ENCODE measurements around the gene KDM1A. TPM values are rescaled to one million over a fixed set of nuclear protein-coding genes. Genes with fewer than 3 reads are reported as not detected.

The KDM1A gene
- total RNA-seq, 1 donor from 2014 or later = 103 TPM

DNA sequence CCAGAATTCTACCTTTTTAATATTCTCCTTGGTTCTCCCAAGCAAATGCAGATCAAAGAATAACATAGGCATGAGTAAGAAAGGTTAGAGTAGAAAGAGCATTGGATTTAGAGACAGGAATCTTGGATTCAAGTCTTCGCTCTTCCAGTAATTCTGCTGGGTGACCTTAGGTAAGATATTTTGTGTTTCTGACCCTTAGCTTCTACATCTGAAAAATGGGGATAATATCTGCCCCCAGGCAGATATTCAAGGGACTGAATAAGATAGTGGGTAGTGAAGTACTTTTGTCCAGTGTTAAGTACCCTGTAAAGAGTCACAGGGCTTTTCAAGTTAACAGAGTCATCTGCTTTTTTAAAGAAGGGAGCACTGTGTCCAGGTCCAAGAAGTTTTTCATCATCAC is 70.8 kb downstream of the KDM1A start:
- TF ChIP-seq, protein P1, sequence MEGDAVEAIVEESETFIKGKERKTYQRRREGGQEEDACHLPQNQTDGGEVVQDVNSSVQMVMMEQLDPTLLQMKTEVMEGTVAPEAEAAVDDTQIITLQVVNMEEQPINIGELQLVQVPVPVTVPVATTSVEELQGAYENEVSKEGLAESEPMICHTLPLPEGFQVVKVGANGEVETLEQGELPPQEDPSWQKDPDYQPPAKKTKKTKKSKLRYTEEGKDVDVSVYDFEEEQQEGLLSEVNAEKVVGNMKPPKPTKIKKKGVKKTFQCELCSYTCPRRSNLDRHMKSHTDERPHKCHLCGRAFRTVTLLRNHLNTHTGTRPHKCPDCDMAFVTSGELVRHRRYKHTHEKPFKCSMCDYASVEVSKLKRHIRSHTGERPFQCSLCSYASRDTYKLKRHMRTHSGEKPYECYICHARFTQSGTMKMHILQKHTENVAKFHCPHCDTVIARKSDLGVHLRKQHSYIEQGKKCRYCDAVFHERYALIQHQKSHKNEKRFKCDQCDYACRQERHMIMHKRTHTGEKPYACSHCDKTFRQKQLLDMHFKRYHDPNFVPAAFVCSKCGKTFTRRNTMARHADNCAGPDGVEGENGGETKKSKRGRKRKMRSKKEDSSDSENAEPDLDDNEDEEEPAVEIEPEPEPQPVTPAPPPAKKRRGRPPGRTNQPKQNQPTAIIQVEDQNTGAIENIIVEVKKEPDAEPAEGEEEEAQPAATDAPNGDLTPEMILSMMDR (IDR thresholded peaks at IDR 0.05) = no peak
- Mint-ChIP-seq H3K9me3 (ENCODE audit: unreplicated experiment) (no peaks in the 10 kb centered on the region), H3K27ac (ENCODE audit: unreplicated experiment) (no peak overlapping the region), H3K27me3 (ENCODE audit: unreplicated experiment) (no peaks in the 10 kb centered on the region), H3K36me3 (ENCODE audit: unreplicated experiment) (peaks cover 47% of the 10 kb centered on the region), H3K4me1 (ENCODE audit: unreplicated experiment) (no peaks in the 10 kb centered on the region), H3K4me3 (ENCODE audit: unreplicated experiment) (no peak overlapping the region)
- no peak for DNase-seq (ENCODE audit: extremely low spot score, unreplicated experiment)

DNA sequence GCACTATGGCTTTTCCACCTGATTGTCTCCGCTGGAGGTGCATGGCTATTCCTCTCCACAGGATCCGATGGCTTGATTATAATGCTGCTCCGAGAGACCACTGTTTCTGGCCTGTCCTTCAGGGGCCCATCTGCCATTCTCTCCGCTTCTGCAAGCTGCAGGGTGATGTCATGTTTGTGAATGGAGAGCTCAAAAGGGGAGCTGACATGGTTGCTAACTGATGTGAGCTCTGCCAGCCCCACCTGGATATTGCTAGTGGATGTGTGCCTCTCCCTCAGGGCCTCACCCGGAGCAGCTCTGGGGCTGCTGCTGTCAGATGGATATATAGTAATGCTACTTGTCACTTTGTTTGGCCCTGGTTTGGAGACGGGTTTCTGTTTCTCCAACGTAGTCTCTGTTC is 72.3 kb downstream of the KDM1A start:
- Mint-ChIP-seq H3K27me3 (ENCODE audit: unreplicated experiment) (no peaks in the 10 kb centered on the region), H3K4me3 (ENCODE audit: unreplicated experiment) (no peak overlapping the region), H3K9me3 (ENCODE audit: unreplicated experiment) (no peaks in the 10 kb centered on the region), H3K36me3 (ENCODE audit: unreplicated experiment) (peaks cover 43% of the 10 kb centered on the region), H3K27ac (ENCODE audit: unreplicated experiment) (no peak overlapping the region), H3K4me1 (ENCODE audit: unreplicated experiment) (peaks cover 4% of the 10 kb centered on the region)
- TF ChIP-seq, protein P1 (IDR thresholded peaks at IDR 0.05) = no peak
- no peak for DNase-seq (ENCODE audit: extremely low spot score, unreplicated experiment)

DNA sequence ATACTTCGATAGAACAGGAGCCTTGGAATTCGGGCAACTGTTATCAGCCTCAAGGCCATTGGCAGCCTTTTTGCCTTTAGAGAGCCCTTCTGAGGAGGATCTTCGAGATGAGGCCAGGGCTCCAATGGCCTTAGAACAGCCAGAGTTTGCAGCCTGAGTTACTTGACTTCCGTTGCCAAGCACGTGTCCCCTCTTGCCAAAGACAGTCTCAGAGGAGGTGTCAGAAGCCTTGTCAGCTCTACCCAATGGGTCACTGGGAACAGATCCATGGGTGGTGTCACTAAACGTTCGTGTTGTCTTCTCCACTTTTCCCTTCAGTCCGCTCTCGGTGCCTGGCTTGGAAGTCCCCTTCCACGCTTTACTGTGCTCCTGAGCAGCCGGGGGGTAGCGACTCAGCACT is 73.2 kb downstream of the KDM1A start:
- peaks cover 34% of the 10 kb centered on the region for H3K36me3 Mint-ChIP-seq (ENCODE audit: unreplicated experiment)

DNA sequence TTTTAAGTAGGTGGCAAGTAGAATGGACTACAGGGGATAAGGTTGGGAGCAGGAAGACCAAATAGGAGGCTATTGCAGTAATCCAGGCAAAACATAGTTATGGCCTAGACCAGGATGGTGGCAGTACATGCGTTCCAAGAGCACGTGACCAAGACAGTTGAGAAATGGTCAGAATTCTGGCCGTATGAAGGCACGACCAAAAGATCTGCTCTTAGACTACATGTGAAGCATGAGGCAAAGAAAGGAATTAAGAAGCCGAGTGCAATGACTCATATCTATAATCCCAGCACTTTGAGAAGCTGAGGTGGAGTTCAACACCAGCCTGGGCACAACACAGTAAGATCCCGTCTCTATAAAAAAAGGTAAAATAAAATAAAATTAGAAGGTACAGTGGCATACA is 78.0 kb downstream of the KDM1A start:
- no peak for DNase-seq (ENCODE audit: extremely low spot score, unreplicated experiment)
- H3K4me3 Mint-ChIP-seq (ENCODE audit: unreplicated experiment) = no peak overlapping the region
- H3K27ac Mint-ChIP-seq (ENCODE audit: unreplicated experiment) = no peak overlapping the region
- H3K36me3 Mint-ChIP-seq (ENCODE audit: unreplicated experiment) = peaks cover 20% of the 10 kb centered on the region
- TF ChIP-seq, protein P1 (IDR thresholded peaks at IDR 0.05) = no peak
- H3K4me1 Mint-ChIP-seq (ENCODE audit: unreplicated experiment) = peaks cover 51% of the 10 kb centered on the region
- no peaks in the 10 kb centered on the region for H3K9me3 Mint-ChIP-seq (ENCODE audit: unreplicated experiment)
- no peaks in the 10 kb centered on the region for H3K27me3 Mint-ChIP-seq (ENCODE audit: unreplicated experiment)

More for the DNA sequence above, 73.2 kb downstream of the KDM1A start:
- H3K4me3 Mint-ChIP-seq (ENCODE audit: unreplicated experiment) = no peak overlapping the region
- DNase-seq (ENCODE audit: extremely low spot score, unreplicated experiment) = no peak
- H3K27ac Mint-ChIP-seq (ENCODE audit: unreplicated experiment) = no peak overlapping the region
- no peaks in the 10 kb centered on the region for H3K27me3 Mint-ChIP-seq (ENCODE audit: unreplicated experiment)
- TF ChIP-seq, protein P1 (IDR thresholded peaks at IDR 0.05) = no peak
- H3K4me1 Mint-ChIP-seq (ENCODE audit: unreplicated experiment) = peaks cover 4% of the 10 kb centered on the region
- no peaks in the 10 kb centered on the region for H3K9me3 Mint-ChIP-seq (ENCODE audit: unreplicated experiment)

DNA sequence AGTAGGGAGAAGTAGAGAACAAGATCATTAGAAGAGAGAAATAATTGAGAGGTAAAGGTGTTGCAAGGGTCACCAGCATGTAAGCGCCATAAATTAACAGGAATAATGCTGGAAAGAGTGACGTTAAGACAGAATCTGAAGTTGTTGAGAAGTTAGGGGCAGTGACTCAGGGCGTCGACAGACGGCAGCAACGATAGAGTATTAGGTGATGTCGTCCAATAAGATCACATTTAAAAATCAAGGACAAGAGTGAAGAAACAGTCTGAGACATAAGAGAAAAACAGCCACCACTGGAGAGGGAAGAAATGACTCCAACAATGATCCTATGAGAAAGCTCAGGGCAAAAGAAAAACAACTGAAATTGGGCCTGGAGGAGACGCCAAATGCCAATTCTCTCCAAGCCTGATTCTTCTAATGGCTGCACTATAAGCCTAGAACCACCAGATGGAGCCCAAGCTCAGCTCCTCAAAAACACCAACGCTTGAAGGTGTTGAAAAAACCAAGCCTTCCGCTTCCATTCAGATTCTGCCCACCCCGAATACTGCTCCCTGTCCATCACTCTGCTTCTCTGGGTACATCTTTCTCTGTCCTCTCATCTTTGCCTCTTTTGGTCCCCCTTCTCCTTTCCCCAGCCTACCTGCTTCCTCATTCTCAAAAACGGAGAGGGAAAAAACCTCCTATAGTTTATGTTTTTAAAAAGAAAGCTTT is 79.3 kb downstream of the KDM1A start:
- Mint-ChIP-seq H3K4me3 (ENCODE audit: unreplicated experiment) (peak overlapping the region; percentile 28), H3K27ac (ENCODE audit: unreplicated experiment) (peak overlapping the region; percentile 54), H3K9me3 (ENCODE audit: unreplicated experiment) (no peaks in the 10 kb centered on the region), H3K36me3 (ENCODE audit: unreplicated experiment) (peaks cover 14% of the 10 kb centered on the region), H3K4me1 (ENCODE audit: unreplicated experiment) (peaks cover 64% of the 10 kb centered on the region), H3K27me3 (ENCODE audit: unreplicated experiment) (no peaks in the 10 kb centered on the region)
- TF ChIP-seq, protein P1 (IDR thresholded peaks at IDR 0.05) = peak; percentile 93
- no peak for DNase-seq (ENCODE audit: extremely low spot score, unreplicated experiment)
